ENCODE results near the gene SPTBN1.
A peak's percentile ranks its signal among the peaks of the same experiment; 100 is the strongest.
"Not testable (repeated sequence)": the region's sequence is repeated elsewhere in the genome, so short reads cannot be mapped to it uniquely, and the experiment has no call there.

Gene SPTBN1

GRCh38 chr2:54526226-54526879 is 70.2 kb downstream of the SPTBN1 start:
- H3K36me3 ChIP-seq (ENCODE audit: insufficient read depth, low read length), result peaks cover 25% of the 10 kb centered on the region
- no peak overlapping the region for H3K27ac ChIP-seq (ENCODE audit: low read depth, low read length)
- H3K27me3 ChIP-seq (ENCODE audit: insufficient read depth, low read length), result no peaks in the 10 kb centered on the region
- H2AFZ ChIP-seq (ENCODE audit: low read length, unreplicated experiment), result no peak overlapping the region
- peaks cover 35% of the 10 kb centered on the region for H3K4me1 ChIP-seq (ENCODE audit: control insufficient read depth, insufficient read depth, low read length, unreplicated experiment)
- H3K79me2 ChIP-seq (ENCODE audit: control insufficient read depth, insufficient read depth, low read length, unreplicated experiment), result peaks cover 78% of the 10 kb centered on the region
- H3K4me3 ChIP-seq (ENCODE audit: low read depth, low read length), result no peak overlapping the region

- Histone ChIP-seq H3K27me3 (ENCODE audit: insufficient read depth, low read length) (no peaks in the 10 kb centered on the region), H3K4me1 (ENCODE audit: control insufficient read depth, insufficient read depth, low read length, unreplicated experiment) (peaks cover 46% of the 10 kb centered on the region), H2AFZ (ENCODE audit: low read length, unreplicated experiment) (no peak overlapping the region), H3K36me3 (ENCODE audit: insufficient read depth, low read length) (peaks cover 25% of the 10 kb centered on the region), H3K27ac (ENCODE audit: low read depth, low read length) (no peak overlapping the region), H3K79me2 (ENCODE audit: control insufficient read depth, insufficient read depth, low read length, unreplicated experiment) (peaks cover 58% of the 10 kb centered on the region), H3K4me3 (ENCODE audit: low read depth, low read length) (no peak overlapping the region)
These were observed 72.3 kb downstream of the SPTBN1 start for GRCh38 chr2:54528311-54528955.

- Histone ChIP-seq H3K4me1 (ENCODE audit: control insufficient read depth, insufficient read depth, low read length, unreplicated experiment) (peaks cover 41% of the 10 kb centered on the region), H3K79me2 (ENCODE audit: control insufficient read depth, insufficient read depth, low read length, unreplicated experiment) (peaks cover 57% of the 10 kb centered on the region), H3K36me3 (ENCODE audit: insufficient read depth, low read length) (peaks cover 25% of the 10 kb centered on the region)
- not testable (repeated sequence) for H2AFZ ChIP-seq (ENCODE audit: low read length, unreplicated experiment); H3K4me3 ChIP-seq (ENCODE audit: low read depth, low read length); H3K27ac ChIP-seq (ENCODE audit: low read depth, low read length); H3K27me3 ChIP-seq (ENCODE audit: insufficient read depth, low read length)
These were observed 73.4 kb downstream of the SPTBN1 start for GRCh38 chr2:54529518-54529917.

GRCh38 chr2:54529935-54530334 is 73.8 kb downstream of the SPTBN1 start:
- H3K4me1 ChIP-seq (ENCODE audit: control insufficient read depth, insufficient read depth, low read length, unreplicated experiment), result peaks cover 37% of the 10 kb centered on the region
- H3K27me3 ChIP-seq (ENCODE audit: insufficient read depth, low read length), result no peaks in the 10 kb centered on the region
- H3K36me3 ChIP-seq (ENCODE audit: insufficient read depth, low read length), result peaks cover 26% of the 10 kb centered on the region
- peaks cover 57% of the 10 kb centered on the region for H3K79me2 ChIP-seq (ENCODE audit: control insufficient read depth, insufficient read depth, low read length, unreplicated experiment)
- H3K4me3 ChIP-seq (ENCODE audit: low read depth, low read length), result no peak overlapping the region
- H2AFZ ChIP-seq (ENCODE audit: low read length, unreplicated experiment), result no peak overlapping the region
- H3K27ac ChIP-seq (ENCODE audit: low read depth, low read length), result no peak overlapping the region

DNA sequence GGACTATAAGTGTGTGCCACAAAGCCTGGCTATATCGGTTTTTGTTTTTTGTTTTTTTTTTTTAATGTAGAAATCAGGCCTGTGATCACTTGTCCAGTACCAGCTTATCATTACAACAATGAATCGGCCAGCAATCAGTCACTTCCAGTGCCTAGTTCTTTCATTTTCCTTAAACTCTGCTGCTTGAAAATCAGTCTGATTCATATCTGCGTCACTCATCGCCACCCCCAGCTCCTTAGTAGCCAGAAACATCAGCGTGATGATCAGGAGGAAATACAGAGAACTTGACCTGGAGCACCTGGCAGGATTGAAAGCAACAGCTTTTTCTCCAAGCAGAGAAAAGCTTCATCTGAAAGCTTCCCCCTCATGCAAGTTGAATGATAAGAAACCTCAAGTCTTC is 75.4 kb downstream of the SPTBN1 start:
- H3K4me3 ChIP-seq (ENCODE audit: low read depth, low read length), result peak overlapping the region; percentile 16; the same call in 1 of the 2 replicates
- H2AFZ ChIP-seq (ENCODE audit: low read length, unreplicated experiment), result peak overlapping the region; percentile 11
- peak overlapping the region; percentile 94 for H3K27ac ChIP-seq (ENCODE audit: low read depth, low read length)
- peaks cover 55% of the 10 kb centered on the region for H3K79me2 ChIP-seq (ENCODE audit: control insufficient read depth, insufficient read depth, low read length, unreplicated experiment)
- peaks cover 31% of the 10 kb centered on the region for H3K4me1 ChIP-seq (ENCODE audit: control insufficient read depth, insufficient read depth, low read length, unreplicated experiment)
- peaks cover 30% of the 10 kb centered on the region for H3K36me3 ChIP-seq (ENCODE audit: insufficient read depth, low read length)
- no peaks in the 10 kb centered on the region for H3K27me3 ChIP-seq (ENCODE audit: insufficient read depth, low read length)

DNA sequence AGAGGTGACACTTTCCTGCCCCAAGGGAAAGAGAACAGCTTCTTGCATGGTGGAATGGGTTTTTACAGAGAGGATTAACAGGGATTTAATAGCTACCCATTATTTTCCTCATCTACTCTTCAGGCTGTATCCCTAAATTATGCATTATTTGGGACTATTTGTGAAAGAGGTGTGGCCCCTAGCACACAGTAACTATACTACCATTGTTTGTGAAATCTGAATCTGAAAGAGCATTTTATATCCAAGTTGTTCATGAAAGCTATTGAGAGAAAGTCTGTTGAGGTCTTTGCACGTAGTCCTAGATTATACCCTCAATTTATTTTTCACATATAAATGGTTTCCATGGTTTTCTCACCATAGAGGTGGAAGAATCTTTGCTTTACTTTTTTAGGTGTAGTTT is 78.1 kb downstream of the SPTBN1 start:
- Histone ChIP-seq H3K27me3 (ENCODE audit: insufficient read depth, low read length) (no peaks in the 10 kb centered on the region), H3K79me2 (ENCODE audit: control insufficient read depth, insufficient read depth, low read length, unreplicated experiment) (peaks cover 60% of the 10 kb centered on the region), H3K36me3 (ENCODE audit: insufficient read depth, low read length) (peaks cover 22% of the 10 kb centered on the region), H2AFZ (ENCODE audit: low read length, unreplicated experiment) (no peak overlapping the region), H3K4me3 (ENCODE audit: low read depth, low read length) (no peak overlapping the region), H3K4me1 (ENCODE audit: control insufficient read depth, insufficient read depth, low read length, unreplicated experiment) (peaks cover 31% of the 10 kb centered on the region), H3K27ac (ENCODE audit: low read depth, low read length) (peak overlapping the region; percentile 94; the same call in 1 of the 2 replicates)

GRCh38 chr2:54534625-54535024 is 78.5 kb downstream of the SPTBN1 start:
- peaks cover 24% of the 10 kb centered on the region for H3K36me3 ChIP-seq (ENCODE audit: insufficient read depth, low read length)
- peaks cover 31% of the 10 kb centered on the region for H3K4me1 ChIP-seq (ENCODE audit: control insufficient read depth, insufficient read depth, low read length, unreplicated experiment)
- H2AFZ ChIP-seq (ENCODE audit: low read length, unreplicated experiment), result no peak overlapping the region
- H3K79me2 ChIP-seq (ENCODE audit: control insufficient read depth, insufficient read depth, low read length, unreplicated experiment), result peaks cover 59% of the 10 kb centered on the region
- H3K27me3 ChIP-seq (ENCODE audit: insufficient read depth, low read length), result no peaks in the 10 kb centered on the region
- no peak overlapping the region for H3K27ac ChIP-seq (ENCODE audit: low read depth, low read length)
- H3K4me3 ChIP-seq (ENCODE audit: low read depth, low read length), result no peak overlapping the region

DNA sequence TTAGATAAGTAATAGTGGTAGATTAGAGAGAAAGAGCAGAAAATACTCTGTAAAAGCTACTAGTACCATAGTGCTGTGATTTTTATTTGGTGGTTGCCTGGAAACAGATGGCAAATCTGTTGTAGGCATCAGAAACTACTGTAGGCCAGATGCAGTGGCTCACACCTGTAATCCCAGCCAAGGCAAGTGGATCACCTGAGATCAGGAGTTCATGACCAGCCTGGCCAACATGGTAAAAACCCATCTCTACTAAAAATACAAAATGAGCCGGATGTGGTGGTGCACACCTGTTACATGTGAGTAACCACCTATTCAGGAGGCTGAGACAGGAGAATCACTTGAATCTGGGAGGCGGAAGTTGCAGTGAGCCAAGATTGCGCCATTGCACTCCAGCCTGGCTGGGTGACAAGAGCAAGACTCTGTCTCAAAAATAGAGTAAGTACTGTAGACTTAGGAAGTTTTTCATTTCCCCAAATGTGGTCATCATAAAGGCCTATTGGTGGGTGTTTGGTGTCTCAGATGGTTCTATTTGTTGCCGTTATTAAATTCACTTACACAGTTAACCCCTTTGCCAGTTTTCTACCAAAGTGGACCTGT is 79.6 kb downstream of the SPTBN1 start:
- H3K4me1 ChIP-seq (ENCODE audit: control insufficient read depth, insufficient read depth, low read length, unreplicated experiment), result peaks cover 29% of the 10 kb centered on the region
- H2AFZ ChIP-seq (ENCODE audit: low read length, unreplicated experiment), result no peak overlapping the region
- no peaks in the 10 kb centered on the region for H3K27me3 ChIP-seq (ENCODE audit: insufficient read depth, low read length)
- H3K27ac ChIP-seq (ENCODE audit: low read depth, low read length), result no peak overlapping the region
- no peak overlapping the region for H3K4me3 ChIP-seq (ENCODE audit: low read depth, low read length)
- peaks cover 64% of the 10 kb centered on the region for H3K79me2 ChIP-seq (ENCODE audit: control insufficient read depth, insufficient read depth, low read length, unreplicated experiment)
- H3K36me3 ChIP-seq (ENCODE audit: insufficient read depth, low read length), result peaks cover 26% of the 10 kb centered on the region

- H3K79me2 ChIP-seq (ENCODE audit: control insufficient read depth, insufficient read depth, low read length, unreplicated experiment), result peaks cover 68% of the 10 kb centered on the region
- peaks cover 26% of the 10 kb centered on the region for H3K36me3 ChIP-seq (ENCODE audit: insufficient read depth, low read length)
- no peak overlapping the region for H2AFZ ChIP-seq (ENCODE audit: low read length, unreplicated experiment)
- H3K4me1 ChIP-seq (ENCODE audit: control insufficient read depth, insufficient read depth, low read length, unreplicated experiment), result peaks cover 20% of the 10 kb centered on the region
- H3K27me3 ChIP-seq (ENCODE audit: insufficient read depth, low read length), result no peaks in the 10 kb centered on the region
- H3K27ac ChIP-seq (ENCODE audit: low read depth, low read length), result no peak overlapping the region
- H3K4me3 ChIP-seq (ENCODE audit: low read depth, low read length), result no peak overlapping the region
These were observed 80.6 kb downstream of the SPTBN1 start for GRCh38 chr2:54536720-54537119.

- no peak overlapping the region for H3K27ac ChIP-seq (ENCODE audit: low read depth, low read length)
- no peaks in the 10 kb centered on the region for H3K27me3 ChIP-seq (ENCODE audit: insufficient read depth, low read length)
- peaks cover 26% of the 10 kb centered on the region for H3K36me3 ChIP-seq (ENCODE audit: insufficient read depth, low read length)
- H3K4me1 ChIP-seq (ENCODE audit: control insufficient read depth, insufficient read depth, low read length, unreplicated experiment), result peaks cover 3% of the 10 kb centered on the region
- H3K4me3 ChIP-seq (ENCODE audit: low read depth, low read length), result no peak overlapping the region
- peaks cover 82% of the 10 kb centered on the region for H3K79me2 ChIP-seq (ENCODE audit: control insufficient read depth, insufficient read depth, low read length, unreplicated experiment)
- no peak overlapping the region for H2AFZ ChIP-seq (ENCODE audit: low read length, unreplicated experiment)
These were observed 82.4 kb downstream of the SPTBN1 start for GRCh38 chr2:54538537-54538936.

DNA sequence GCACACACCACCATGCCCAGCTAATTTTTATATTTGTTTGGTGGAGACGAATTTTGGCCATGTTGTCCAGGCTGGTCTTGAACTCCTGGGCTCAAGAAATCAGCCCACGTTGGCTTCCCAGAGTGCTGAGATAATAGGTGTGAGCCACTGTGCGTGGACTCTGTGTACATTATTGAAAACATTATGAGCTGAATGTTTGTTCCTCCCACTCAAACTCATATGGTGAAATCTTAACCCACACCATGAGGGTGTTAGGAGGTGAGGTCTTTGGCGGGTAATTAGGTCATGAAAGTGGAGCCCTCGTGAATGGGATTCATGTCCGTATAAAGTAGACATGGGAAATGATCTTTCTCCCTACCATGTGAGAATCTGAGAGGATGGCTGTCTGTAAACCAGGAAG is 83.6 kb downstream of the SPTBN1 start:
- peaks cover 80% of the 10 kb centered on the region for H3K79me2 ChIP-seq (ENCODE audit: control insufficient read depth, insufficient read depth, low read length, unreplicated experiment)
- no peaks in the 10 kb centered on the region for H3K4me1 ChIP-seq (ENCODE audit: control insufficient read depth, insufficient read depth, low read length, unreplicated experiment)
- no peak overlapping the region for H3K4me3 ChIP-seq (ENCODE audit: low read depth, low read length)
- H2AFZ ChIP-seq (ENCODE audit: low read length, unreplicated experiment), result no peak overlapping the region
- peaks cover 26% of the 10 kb centered on the region for H3K36me3 ChIP-seq (ENCODE audit: insufficient read depth, low read length)
- H3K27me3 ChIP-seq (ENCODE audit: insufficient read depth, low read length), result no peaks in the 10 kb centered on the region
- H3K27ac ChIP-seq (ENCODE audit: low read depth, low read length), result no peak overlapping the region

Measured in ACC112 (cell line).